AG04450 (cell line): ENCODE data around the gene MED13L. TPM values are rescaled to one million over a fixed set of nuclear protein-coding genes. Genes with fewer than 3 reads are reported as not detected.
"Not testable (repeated sequence)": the region's sequence is repeated elsewhere in the genome, so short reads cannot be mapped to it uniquely, and the experiment has no call there.

Source experiments
- CTCF ChIA-PET: fragments of 300-600, 350-600 bp; formaldehyde crosslinking; extraction: SDS; loops from one replicate; lab custom pipeline; 2022; ENCODE audit warnings: antibody characterized with exemption, inconsistent platforms; lab: Charles Lee
- POLR2A ChIA-PET: fragments of 350-600 bp; formaldehyde crosslinking; extraction: SDS; loops from one replicate; lab custom pipeline; 2021; ENCODE audit warnings: antibody characterized with exemption, inconsistent platforms; lab: Yijun Ruan, JAX
- DNase-seq: peaks from one replicate; pipeline ENCODE4 v3.0.0-alpha.2; 2011; ENCODE audit warnings: low read depth, low spot score
- H3K27ac ChIP-seq: one replicate; pipeline ENCODE4 v1.5.1; 2012; ENCODE audit warnings: low read depth, low read length, control low read depth
- H3K27me3 ChIP-seq: one replicate; pipeline ENCODE4 v1.6.0; 2012; ENCODE audit warnings: low read length; ENCODE audit not compliant: control insufficient read depth, insufficient read depth
- H3K4me3 ChIP-seq: 2 replicates; pipeline ENCODE4 v1.5.1; 2011; ENCODE audit warnings: mild to moderate bottlenecking, low read depth, low read length, control low read depth
- H3K9me3 ChIP-seq: 2 replicates; pipeline ENCODE4 v1.5.1; 2012; ENCODE audit warnings: low read length; ENCODE audit not compliant: control insufficient read depth, insufficient read depth
- CTCF ChIP-seq: IDR thresholded peaks from 2 replicates; pipeline ENCODE4 v1.5.1; 2011; ENCODE audit warnings: low read depth, low read length, control low read depth, inconsistent platforms
- polyA plus RNA-seq: library from polyadenylated mRNA; depleted of rRNA; stranded (reverse); fragments of >200 nt; gene quantifications from 2 replicates; pipeline ENCODE4 v1.2.3, GENCODE V29; 2011

Gene MED13L
- polyA plus RNA-seq, 1 experiment, result 56.2 TPM

GRCh38 chr12:116238149-116238548, 39.3 kb downstream of the MED13L start:
- H3K27ac ChIP-seq, result no peak overlapping the region
- no peak for DNase-seq
- ChIA-PET CTCF (interaction anchor here (1.3 to 1.4 kb wide), 3 partner anchors 19 to 362 kb away, joined by 3 read pairs; no protein-coding TSS in a partner anchor), POLR2A (no interaction called here)
- TF ChIP-seq CTCF, result no peak
- H3K9me3 ChIP-seq, result no peaks in the 10 kb centered on the region
- H3K4me3 ChIP-seq, result no peak overlapping the region
- no peaks in the 10 kb centered on the region for H3K27me3 ChIP-seq

- no peaks in the 10 kb centered on the region for H3K9me3 ChIP-seq
- no peaks in the 10 kb centered on the region for H3K27me3 ChIP-seq
- no peak for DNase-seq
- no peak overlapping the region for H3K27ac ChIP-seq
- CTCF ChIA-PET, result interaction anchor here (1.1 to 2.1 kb wide), 8 partner anchors 10 to 363 kb away, joined by 3 to 27 read pairs (median 7); no protein-coding TSS in a partner anchor
- POLR2A ChIA-PET, result no interaction called here
- no peak overlapping the region for H3K4me3 ChIP-seq
- no peak for TF ChIP-seq CTCF
Observed at GRCh38 chr12:116236976-116237375, 40.5 kb downstream of the MED13L start.

GRCh38 chr12:116236148-116236731, 41.3 kb downstream of the MED13L start:
- POLR2A ChIA-PET, result no interaction called here
- TF ChIP-seq CTCF, result peak; percentile 65
- H3K9me3 ChIP-seq, result no peaks in the 10 kb centered on the region
- no peak for DNase-seq
- CTCF ChIA-PET, result interaction anchor here (0.9 to 2.1 kb wide), 25 partner anchors 9 to 365 kb away, joined by 3 to 27 read pairs (median 4); no protein-coding TSS in a partner anchor
- no peaks in the 10 kb centered on the region for H3K27me3 ChIP-seq
- no peak overlapping the region for H3K4me3 ChIP-seq
- H3K27ac ChIP-seq, result no peak overlapping the region

- POLR2A ChIA-PET, result interaction anchor here (0.5 kb wide), 1 partner anchor 50 kb away, joined by 10 read pairs; no protein-coding TSS in a partner anchor
- DNase-seq, H3K27ac ChIP-seq, H3K27me3 ChIP-seq, CTCF ChIA-PET, H3K9me3 ChIP-seq, H3K4me3 ChIP-seq: not testable (repeated sequence)
Observed at GRCh38 chr12:116234148-116234547, 43.3 kb downstream of the MED13L start.

- no peak for TF ChIP-seq CTCF
- no peak for DNase-seq
- POLR2A ChIA-PET, result interaction anchor here (0.5 kb wide), 1 partner anchor 50 kb away, joined by 10 read pairs; no protein-coding TSS in a partner anchor
- Histone ChIP-seq H3K4me3 (no peak overlapping the region), H3K9me3 (no peaks in the 10 kb centered on the region), H3K27ac (no peak overlapping the region), H3K27me3 (no peaks in the 10 kb centered on the region)
- CTCF ChIA-PET, result no interaction called here
Observed at GRCh38 chr12:116233669-116234068, 43.8 kb downstream of the MED13L start.
